A549 (cell line): ENCODE measurements around the gene ANTXR2. TPM values are rescaled to one million over a fixed set of nuclear protein-coding genes. Genes with fewer than 3 reads are reported as not detected.

Experiments
- ATAC-seq, 2 experiments: fragments of 200-7000 bp in 1 of 2; fragments of >200 bp in 1 of 2; cut with Nextera tagmentation in 1 of 2; cut with Tn5 transposase in 1 of 2; 3 replicates each; pipeline versions ENCODE4 v1.8.0 to v1.9.1; 2018 to 2020; ENCODE audit warnings: mild to moderate bottlenecking in 1 of 2, moderate library complexity in 1 of 2
- CTCF ChIA-PET: fragments of 300-600 bp; sonication (Branson Sonifier 250); formaldehyde crosslinking; extraction: SDS; loops from one replicate; lab custom pipeline; 2021; ENCODE audit warnings: antibody characterized with exemption, inconsistent platforms; lab: Yijun Ruan, JAX
- POLR2A ChIA-PET: fragments of 350-600 bp; formaldehyde crosslinking; extraction: SDS; loops from one replicate; lab custom pipeline; 2021; ENCODE audit warnings: antibody characterized with exemption, inconsistent platforms; lab: Yijun Ruan, JAX
- DNase-seq, 2 experiments: peaks; one replicate each; pipeline versions ENCODE4 v3.0.0 to v3.0.0-alpha.2; 2011 to 2016; ENCODE audit warnings: low read depth in 1 of 2, low spot score in 1 of 2
- FAIRE-seq: peaks from 2 replicates; lab custom pipeline; 2011; peaks lifted over from hg19 to GRCh38; lab: Jason Lieb, UNC
- H3K27ac ChIP-seq, 2 experiments: fragments of >200 bp; sonication (Bioruptor Twin); formaldehyde crosslinking; 3 replicates each; pipeline ENCODE4 v1.5.1; 2016 to 2017
- H3K4me1 ChIP-seq: fragments of >200 bp; sonication (Bioruptor Twin); formaldehyde crosslinking; 3 replicates; pipeline ENCODE4 v1.6.1; 2016
- H3K4me2 ChIP-seq: fragments of >200 bp; sonication (Bioruptor Twin); formaldehyde crosslinking; 3 replicates; pipeline ENCODE4 v1.6.1; 2016
- H3K4me3 ChIP-seq: fragments of >200 bp; sonication (Bioruptor Twin); formaldehyde crosslinking; 3 replicates; pipeline ENCODE4 v1.5.1; 2016
- H3K9me3 ChIP-seq: fragments of >200 bp; sonication (Bioruptor Twin); formaldehyde crosslinking; 3 replicates; pipeline ENCODE4 v1.6.1; 2016
- BHLHE40 ChIP-seq: IDR thresholded peaks from 2 replicates; pipeline ENCODE4 v1.6.1; 2012; ENCODE audit warnings: low read depth, low read length, inconsistent platforms
- CBX8 ChIP-seq: fragments of 200-600 bp; sonication (generic); IDR thresholded peaks from 2 replicates; pipeline ENCODE4 v1.6.1; 2016
- CHD2 ChIP-seq: fragments of 150-350 bp; IDR thresholded peaks from 2 replicates; pipeline ENCODE4 v1.6.1; 2014; ENCODE audit warnings: low read length; ENCODE audit not compliant: partially characterized antibody
- EHF ChIP-seq: fragments of 250-450 bp; sonication (Bioruptor Pico); IDR thresholded peaks from 2 replicates; pipeline ENCODE4 v1.5.0; 2020; ENCODE audit warnings: mild to moderate bottlenecking
- FOSB ChIP-seq: fragments of 250-450 bp; sonication (Bioruptor Pico); IDR thresholded peaks from 2 replicates; pipeline ENCODE4 v1.5.0; 2020; ENCODE audit warnings: mild to moderate bottlenecking, moderate library complexity
- FOXS1 ChIP-seq: fragments of 250-450 bp; sonication (Bioruptor Pico); IDR thresholded peaks from 2 replicates; pipeline ENCODE4 v1.5.0; 2020; ENCODE audit warnings: mild to moderate bottlenecking, moderate library complexity
- JUN ChIP-seq, 2 experiments: fragments of >200 bp; sonication (Bioruptor Twin); formaldehyde crosslinking; IDR thresholded peaks; 2 replicates in 1 of 2; 3 replicates in 1 of 2; pipeline ENCODE4 v1.6.1; 2016 to 2017
- MAFK ChIP-seq: fragments of 450-650 bp; IDR thresholded peaks from 2 replicates; pipeline ENCODE4 v1.6.1; 2014; ENCODE audit not compliant: partially characterized antibody
- PHF8 ChIP-seq: fragments of 200-600 bp; sonication (generic); IDR thresholded peaks from 2 replicates; pipeline ENCODE4 v1.6.1; 2016; ENCODE audit warnings: low read depth, mild to moderate bottlenecking, antibody characterized with exemption, moderate library complexity, borderline replicate concordance
- RCOR1 ChIP-seq: fragments of 150-350 bp; IDR thresholded peaks from 2 replicates; pipeline ENCODE4 v1.6.1; 2014; ENCODE audit warnings: antibody characterized with exemption, low read length, low read depth
- SMC3 ChIP-seq: fragments of >200 bp; sonication (Bioruptor Twin); formaldehyde crosslinking; IDR thresholded peaks from 3 replicates; pipeline ENCODE4 v1.6.1; 2018; ENCODE audit warnings: inconsistent platforms
- TFCP2L1 ChIP-seq: fragments of 250-450 bp; sonication (Bioruptor Pico); IDR thresholded peaks from 2 replicates; pipeline ENCODE4 v1.5.0; 2021; ENCODE audit warnings: mild to moderate bottlenecking
- ZNF302 ChIP-seq: fragments of 250-450 bp; sonication (Bioruptor Pico); IDR thresholded peaks from 2 replicates; pipeline ENCODE4 v1.9.0; 2021; ENCODE audit warnings: inconsistent platforms, mild to moderate bottlenecking, moderate library complexity
- ZSCAN20 ChIP-seq: fragments of 250-450 bp; sonication (Bioruptor Pico); IDR thresholded peaks from 2 replicates; pipeline ENCODE4 v1.8.0; 2022; ENCODE audit warnings: mild to moderate bottlenecking, moderate library complexity
- WGBS: methylation state at CpG from one replicate; pipeline ENCODE4 v1.1.6; 2017; ENCODE audit errors: missing lambda C conversion rate; 5-methylcytosine and 5-hydroxymethylcytosine counted together
- polyA plus RNA-seq, 4 experiments: library from polyadenylated mRNA; depleted of rRNA in 3 of 4; stranded (reverse); fragments of >200 nt; fragmentation: RNase III in 1 of 4; extraction: RNeasy Plus Mini Kit Qiagen cat#74134 plus additional on column Dnase treatment in 1 of 4; gene quantifications; 2 replicates in 3 of 4; 3 replicates in 1 of 4; pipeline ENCODE4 v1.2.3, GENCODE V29; 2011 to 2017
- TF ChIP-seq, protein P1 (sequence below): fragments of >200 bp; sonication (Bioruptor Twin); formaldehyde crosslinking; IDR thresholded peaks from 3 replicates; pipeline ENCODE4 v1.5.1; 2016
- TF ChIP-seq, protein P2 (sequence below): fragments of 250-450 bp; sonication (Bioruptor Pico); IDR thresholded peaks from 2 replicates; pipeline ENCODE4 v1.5.0; 2020; ENCODE audit warnings: low read depth, mild to moderate bottlenecking, moderate library complexity
- TF ChIP-seq, protein P3 (sequence below): fragments of 200-600 bp; sonication (generic); IDR thresholded peaks from 2 replicates; pipeline ENCODE4 v1.6.1; 2016; ENCODE audit warnings: antibody characterized with exemption, mild to moderate bottlenecking, moderate library complexity
- TF ChIP-seq, protein P4 (sequence below): IDR thresholded peaks from 2 replicates; pipeline ENCODE4 v1.6.1; 2012; ENCODE audit warnings: low read depth, borderline replicate concordance

The ANTXR2 gene
- polyA plus RNA-seq, 2 of the 4 experiments (the other 2 are of a cell fraction) = 2.3 to 3.0 TPM

DNA sequence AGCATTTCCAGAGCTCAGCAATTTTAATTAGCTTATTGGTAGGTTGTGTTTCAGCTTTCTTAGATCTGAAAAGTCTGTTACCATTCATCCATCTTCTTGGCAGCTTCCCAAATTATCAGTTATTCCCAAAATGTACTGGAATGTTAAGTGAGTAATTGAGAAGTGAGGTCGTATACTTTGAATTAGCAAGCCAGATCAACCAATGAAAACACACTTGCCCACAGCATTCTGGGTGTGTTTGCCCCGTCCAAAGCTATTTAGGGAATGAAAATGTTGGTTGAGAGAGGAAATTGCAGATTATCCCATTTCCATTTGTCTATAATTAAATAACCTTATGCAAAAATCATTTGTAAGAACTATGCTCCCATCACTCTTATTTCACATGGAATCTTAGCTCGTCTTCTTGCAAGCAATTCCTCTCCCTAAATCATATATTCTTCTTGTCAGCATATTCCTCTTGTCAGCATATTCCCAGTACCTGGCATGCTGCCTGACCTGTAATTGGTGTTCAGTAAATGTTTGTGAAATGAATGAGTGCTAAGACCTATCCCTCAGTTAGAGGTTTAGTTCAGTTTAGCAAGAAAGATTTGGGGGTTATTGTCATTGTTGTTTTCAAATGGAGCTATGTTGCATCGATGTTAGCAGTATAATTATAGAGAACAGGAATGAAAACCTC is 23.3 kb upstream of the ANTXR2 start:
- no peak overlapping the region for H3K4me2 ChIP-seq
- ChIA-PET POLR2A (no interaction called here), CTCF (no interaction called here)

DNA sequence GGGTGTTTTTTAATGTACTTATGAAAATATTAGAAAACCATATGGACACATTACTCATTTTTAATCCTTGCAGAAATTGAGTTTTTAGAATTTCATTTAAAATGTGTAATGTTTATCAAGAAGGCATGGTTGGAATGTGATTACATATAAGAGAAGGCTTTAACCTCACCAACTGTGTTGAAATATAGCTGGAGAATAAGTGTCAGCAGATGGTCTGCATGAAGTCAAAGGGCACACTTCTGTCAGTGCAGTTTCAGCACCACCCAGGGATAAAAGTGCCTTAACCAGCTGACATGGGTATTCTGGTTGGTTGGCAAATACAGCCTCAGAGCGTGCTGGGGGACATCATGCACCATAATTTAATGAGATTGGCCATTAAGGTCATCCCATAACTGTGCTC is 21.2 kb upstream of the ANTXR2 start:
- ATAC-seq (no peak), FAIRE-seq (no peak), DNase-seq (no peak)
- no peak for TF ChIP-seq SMC3
- no peak for TF ChIP-seq PHF8
- no peak for TF ChIP-seq EHF (CRISPR knock-in tag)
- TF ChIP-seq, protein P1, sequence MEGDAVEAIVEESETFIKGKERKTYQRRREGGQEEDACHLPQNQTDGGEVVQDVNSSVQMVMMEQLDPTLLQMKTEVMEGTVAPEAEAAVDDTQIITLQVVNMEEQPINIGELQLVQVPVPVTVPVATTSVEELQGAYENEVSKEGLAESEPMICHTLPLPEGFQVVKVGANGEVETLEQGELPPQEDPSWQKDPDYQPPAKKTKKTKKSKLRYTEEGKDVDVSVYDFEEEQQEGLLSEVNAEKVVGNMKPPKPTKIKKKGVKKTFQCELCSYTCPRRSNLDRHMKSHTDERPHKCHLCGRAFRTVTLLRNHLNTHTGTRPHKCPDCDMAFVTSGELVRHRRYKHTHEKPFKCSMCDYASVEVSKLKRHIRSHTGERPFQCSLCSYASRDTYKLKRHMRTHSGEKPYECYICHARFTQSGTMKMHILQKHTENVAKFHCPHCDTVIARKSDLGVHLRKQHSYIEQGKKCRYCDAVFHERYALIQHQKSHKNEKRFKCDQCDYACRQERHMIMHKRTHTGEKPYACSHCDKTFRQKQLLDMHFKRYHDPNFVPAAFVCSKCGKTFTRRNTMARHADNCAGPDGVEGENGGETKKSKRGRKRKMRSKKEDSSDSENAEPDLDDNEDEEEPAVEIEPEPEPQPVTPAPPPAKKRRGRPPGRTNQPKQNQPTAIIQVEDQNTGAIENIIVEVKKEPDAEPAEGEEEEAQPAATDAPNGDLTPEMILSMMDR = no peak
- TF ChIP-seq, protein P2, sequence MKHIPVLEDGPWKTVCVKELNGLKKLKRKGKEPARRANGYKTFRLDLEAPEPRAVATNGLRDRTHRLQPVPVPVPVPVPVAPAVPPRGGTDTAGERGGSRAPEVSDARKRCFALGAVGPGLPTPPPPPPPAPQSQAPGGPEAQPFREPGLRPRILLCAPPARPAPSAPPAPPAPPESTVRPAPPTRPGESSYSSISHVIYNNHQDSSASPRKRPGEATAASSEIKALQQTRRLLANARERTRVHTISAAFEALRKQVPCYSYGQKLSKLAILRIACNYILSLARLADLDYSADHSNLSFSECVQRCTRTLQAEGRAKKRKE (CRISPR knock-in tag) = no peak
- TF ChIP-seq ZSCAN20 (CRISPR knock-in tag) = no peak
- TF ChIP-seq JUN (IDR thresholded peaks at IDR 0.05) = no peak
- TF ChIP-seq RCOR1 = no peak
- TF ChIP-seq, protein P3, sequence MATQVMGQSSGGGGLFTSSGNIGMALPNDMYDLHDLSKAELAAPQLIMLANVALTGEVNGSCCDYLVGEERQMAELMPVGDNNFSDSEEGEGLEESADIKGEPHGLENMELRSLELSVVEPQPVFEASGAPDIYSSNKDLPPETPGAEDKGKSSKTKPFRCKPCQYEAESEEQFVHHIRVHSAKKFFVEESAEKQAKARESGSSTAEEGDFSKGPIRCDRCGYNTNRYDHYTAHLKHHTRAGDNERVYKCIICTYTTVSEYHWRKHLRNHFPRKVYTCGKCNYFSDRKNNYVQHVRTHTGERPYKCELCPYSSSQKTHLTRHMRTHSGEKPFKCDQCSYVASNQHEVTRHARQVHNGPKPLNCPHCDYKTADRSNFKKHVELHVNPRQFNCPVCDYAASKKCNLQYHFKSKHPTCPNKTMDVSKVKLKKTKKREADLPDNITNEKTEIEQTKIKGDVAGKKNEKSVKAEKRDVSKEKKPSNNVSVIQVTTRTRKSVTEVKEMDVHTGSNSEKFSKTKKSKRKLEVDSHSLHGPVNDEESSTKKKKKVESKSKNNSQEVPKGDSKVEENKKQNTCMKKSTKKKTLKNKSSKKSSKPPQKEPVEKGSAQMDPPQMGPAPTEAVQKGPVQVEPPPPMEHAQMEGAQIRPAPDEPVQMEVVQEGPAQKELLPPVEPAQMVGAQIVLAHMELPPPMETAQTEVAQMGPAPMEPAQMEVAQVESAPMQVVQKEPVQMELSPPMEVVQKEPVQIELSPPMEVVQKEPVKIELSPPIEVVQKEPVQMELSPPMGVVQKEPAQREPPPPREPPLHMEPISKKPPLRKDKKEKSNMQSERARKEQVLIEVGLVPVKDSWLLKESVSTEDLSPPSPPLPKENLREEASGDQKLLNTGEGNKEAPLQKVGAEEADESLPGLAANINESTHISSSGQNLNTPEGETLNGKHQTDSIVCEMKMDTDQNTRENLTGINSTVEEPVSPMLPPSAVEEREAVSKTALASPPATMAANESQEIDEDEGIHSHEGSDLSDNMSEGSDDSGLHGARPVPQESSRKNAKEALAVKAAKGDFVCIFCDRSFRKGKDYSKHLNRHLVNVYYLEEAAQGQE = no peak
- no peak for TF ChIP-seq BHLHE40
- TF ChIP-seq MAFK = no peak
- TF ChIP-seq FOSB (CRISPR knock-in tag) = no peak
- TF ChIP-seq, protein P4, sequence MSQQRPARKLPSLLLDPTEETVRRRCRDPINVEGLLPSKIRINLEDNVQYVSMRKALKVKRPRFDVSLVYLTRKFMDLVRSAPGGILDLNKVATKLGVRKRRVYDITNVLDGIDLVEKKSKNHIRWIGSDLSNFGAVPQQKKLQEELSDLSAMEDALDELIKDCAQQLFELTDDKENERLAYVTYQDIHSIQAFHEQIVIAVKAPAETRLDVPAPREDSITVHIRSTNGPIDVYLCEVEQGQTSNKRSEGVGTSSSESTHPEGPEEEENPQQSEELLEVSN = no peak
- ChIA-PET POLR2A (no interaction called here), CTCF (no interaction called here)
- Histone ChIP-seq H3K4me1 (no peaks in the 10 kb centered on the region), H3K9me3 (no peaks in the 10 kb centered on the region), H3K4me2 (no peak overlapping the region), H3K4me3 (no peak overlapping the region), H3K27ac (no peak overlapping the region)
- WGBS = 9% methylated on average over 1 of the region's 1 CpG

More for the DNA sequence above, 23.3 kb upstream of the ANTXR2 start:
- no peak for DNase-seq
- Histone ChIP-seq H3K27ac (no peak overlapping the region), H3K4me3 (no peak overlapping the region), H3K4me1 (no peaks in the 10 kb centered on the region), H3K9me3 (no peaks in the 10 kb centered on the region)
- FAIRE-seq = no peak
- no peak for ATAC-seq
- TF ChIP-seq MAFK = peak; percentile 41
- no peak for TF ChIP-seq CHD2
- TF ChIP-seq, all 56 proteins: peak for 1
- WGBS = 14% methylated on average over 4 of the region's 4 CpGs

DNA sequence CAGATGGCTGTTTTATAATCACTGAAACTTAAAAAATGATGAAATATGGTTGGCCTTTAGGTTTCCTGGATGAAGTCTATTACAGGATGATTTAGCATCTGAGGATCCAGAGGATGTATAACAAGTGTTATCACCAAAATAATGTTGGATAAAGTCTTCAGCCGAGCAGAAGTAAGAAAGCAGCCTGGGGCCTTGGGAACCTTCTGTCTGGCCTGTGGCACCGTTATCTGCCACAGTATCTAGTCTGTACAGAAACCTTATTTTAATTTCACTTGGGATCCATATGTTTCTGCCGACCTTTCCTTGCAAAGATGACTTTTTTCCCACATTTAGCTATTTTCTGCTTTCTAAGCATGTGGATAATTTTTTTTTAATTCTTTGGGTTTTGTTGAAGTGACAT is 20.5 kb upstream of the ANTXR2 start:
- DNase-seq (no peak), ATAC-seq (no peak), FAIRE-seq (no peak)
- POLR2A ChIA-PET = no interaction called here
- Histone ChIP-seq H3K9me3 (no peaks in the 10 kb centered on the region), H3K4me3 (no peak overlapping the region), H3K4me2 (no peak overlapping the region), H3K27ac (no peak overlapping the region), H3K4me1 (no peaks in the 10 kb centered on the region)
- no peak for TF ChIP-seq ZNF302 (CRISPR knock-in tag)
- TF ChIP-seq TFCP2L1 (CRISPR knock-in tag) = no peak
- TF ChIP-seq CBX8 = no peak
- no peak for TF ChIP-seq FOXS1 (CRISPR knock-in tag)
- CTCF ChIA-PET = no interaction called here
- 27% methylated on average over 3 of the region's 3 CpGs for WGBS
